GM12873 (cell line): ENCODE results near the gene SYT1.

ENCODE experiments used
- TF ChIP-seq, protein P1 (sequence below): IDR thresholded peaks from 2 replicates; pipeline ENCODE4 v1.5.1; 2012; ENCODE audit warnings: low read depth, mild to moderate bottlenecking, moderate library complexity, low read length, control low read depth; ENCODE audit not compliant: insufficient read depth; ENCODE audit errors: missing control alignments

SYT1 gene

DNA sequence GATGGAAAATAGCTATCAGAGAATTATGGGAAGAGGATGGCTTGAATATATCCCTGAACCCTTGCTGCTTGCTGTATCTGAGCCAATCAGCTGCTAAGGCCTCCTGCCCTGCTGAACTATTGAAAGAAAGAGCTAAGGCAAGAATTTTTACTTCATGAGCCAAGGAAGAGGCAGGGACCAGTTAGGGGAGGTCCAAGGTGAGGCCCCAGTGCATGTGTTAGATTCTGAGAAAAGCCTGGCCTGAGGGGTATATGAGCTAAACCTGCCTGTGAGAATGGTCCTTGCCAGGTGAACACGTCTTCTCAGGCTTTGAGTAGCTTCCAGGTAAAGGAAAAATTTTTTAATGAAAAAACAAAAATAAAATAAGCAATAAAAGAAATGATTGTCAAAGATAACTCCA is 218.0 kb downstream of the SYT1 start:
- TF ChIP-seq, protein P1, sequence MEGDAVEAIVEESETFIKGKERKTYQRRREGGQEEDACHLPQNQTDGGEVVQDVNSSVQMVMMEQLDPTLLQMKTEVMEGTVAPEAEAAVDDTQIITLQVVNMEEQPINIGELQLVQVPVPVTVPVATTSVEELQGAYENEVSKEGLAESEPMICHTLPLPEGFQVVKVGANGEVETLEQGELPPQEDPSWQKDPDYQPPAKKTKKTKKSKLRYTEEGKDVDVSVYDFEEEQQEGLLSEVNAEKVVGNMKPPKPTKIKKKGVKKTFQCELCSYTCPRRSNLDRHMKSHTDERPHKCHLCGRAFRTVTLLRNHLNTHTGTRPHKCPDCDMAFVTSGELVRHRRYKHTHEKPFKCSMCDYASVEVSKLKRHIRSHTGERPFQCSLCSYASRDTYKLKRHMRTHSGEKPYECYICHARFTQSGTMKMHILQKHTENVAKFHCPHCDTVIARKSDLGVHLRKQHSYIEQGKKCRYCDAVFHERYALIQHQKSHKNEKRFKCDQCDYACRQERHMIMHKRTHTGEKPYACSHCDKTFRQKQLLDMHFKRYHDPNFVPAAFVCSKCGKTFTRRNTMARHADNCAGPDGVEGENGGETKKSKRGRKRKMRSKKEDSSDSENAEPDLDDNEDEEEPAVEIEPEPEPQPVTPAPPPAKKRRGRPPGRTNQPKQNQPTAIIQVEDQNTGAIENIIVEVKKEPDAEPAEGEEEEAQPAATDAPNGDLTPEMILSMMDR, result no peak

DNA sequence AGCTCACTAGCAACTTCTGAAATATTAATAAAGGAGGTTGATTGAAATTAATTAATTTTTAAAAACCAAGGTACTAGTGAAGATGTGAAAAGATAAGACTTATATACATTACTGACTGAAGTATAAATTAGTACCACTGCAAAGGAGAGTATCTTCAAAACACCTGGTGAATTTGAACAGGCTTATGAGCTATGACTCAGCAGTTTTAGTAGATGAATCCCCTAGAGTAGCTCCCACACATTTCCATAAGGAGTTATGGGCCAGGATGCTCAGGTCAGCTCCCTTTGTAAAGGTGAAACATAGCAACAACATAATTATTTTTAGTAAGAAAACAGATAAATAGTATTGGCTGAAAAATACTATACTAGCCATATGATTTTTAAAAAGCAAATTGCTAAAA is 218.6 kb downstream of the SYT1 start:
- TF ChIP-seq, protein P1, result no peak

DNA sequence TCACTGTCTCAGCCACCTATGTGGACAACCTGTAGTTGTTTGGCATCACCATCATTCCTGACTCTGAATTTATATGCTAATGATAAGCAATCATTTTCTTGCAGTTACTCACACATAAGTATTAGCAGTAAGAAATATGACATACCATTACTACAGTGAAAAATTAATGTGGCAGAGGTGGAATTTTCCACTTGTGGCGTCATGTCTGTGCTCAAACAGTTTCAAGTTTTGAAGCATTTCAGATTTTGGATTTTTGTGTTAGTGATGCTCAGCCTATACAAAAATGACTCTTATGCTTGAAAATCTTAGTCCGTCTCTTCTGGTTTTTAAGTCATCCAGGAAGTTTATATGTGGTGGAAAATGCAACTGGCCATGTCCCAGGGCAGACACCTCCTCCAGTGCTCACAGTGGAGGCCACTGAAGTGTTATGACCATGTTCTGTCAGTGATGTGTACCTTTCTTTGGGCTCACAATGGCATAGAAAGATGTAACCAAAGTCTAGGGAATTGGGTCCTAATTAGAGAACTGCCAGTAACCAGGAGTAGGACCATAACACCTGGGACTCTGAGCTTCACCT is 220.6 kb downstream of the SYT1 start:
- TF ChIP-seq, protein P1, result no peak

DNA sequence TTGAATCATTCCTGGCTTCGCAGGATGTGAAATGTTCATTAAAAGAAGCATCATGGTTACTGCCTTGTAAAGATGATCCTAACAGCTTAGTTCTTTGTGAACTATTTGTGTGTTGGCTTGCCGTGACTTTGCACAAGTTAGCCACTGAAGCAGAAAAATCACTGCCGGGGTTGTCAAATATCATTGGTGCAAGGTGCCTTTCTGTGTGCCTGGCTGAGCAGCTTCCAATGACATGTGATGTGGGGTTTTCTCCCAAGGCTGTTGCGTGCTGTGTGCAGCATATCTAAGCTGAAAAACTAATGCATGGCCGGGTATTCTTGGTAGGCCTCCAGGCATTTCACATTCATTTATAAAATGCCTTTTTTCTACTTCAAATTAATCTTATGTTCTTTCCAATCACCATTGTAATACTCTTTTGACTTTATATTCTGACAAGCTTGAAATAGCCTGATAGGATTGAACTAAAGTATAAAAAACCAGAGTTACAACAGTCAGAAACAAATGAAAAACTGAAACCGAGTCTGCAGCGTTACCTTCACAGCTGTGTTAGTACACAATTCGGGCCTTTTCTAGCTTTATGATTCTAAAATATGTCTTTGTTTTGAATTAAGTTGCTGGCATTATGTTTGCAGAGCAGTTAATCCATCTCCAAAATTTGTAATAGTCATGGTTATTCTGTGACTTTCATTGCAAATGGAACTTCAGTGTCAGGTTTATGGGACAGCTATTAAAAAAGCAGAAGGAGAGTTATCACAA is 222.1 kb downstream of the SYT1 start:
- TF ChIP-seq, protein P1, result no peak

DNA sequence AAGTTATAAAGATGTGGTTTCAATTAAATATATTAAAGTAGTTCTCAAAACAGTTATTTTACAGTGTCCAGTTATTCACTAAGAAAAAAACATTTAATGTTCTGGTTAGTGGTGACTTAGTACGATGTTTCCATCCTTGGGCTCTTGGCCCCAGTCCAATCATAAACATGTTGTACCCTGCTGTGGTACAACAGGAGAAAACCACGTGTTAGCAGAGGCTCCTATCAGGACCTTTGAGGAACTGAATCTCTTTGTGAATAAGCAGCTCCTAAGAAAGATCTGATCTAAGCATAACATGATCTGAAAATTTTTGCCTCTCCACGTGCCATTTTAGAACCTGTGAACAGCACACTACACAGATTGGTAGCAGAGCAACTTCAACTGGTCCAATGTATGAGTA is 234.0 kb downstream of the SYT1 start:
- TF ChIP-seq, protein P1, result no peak

DNA sequence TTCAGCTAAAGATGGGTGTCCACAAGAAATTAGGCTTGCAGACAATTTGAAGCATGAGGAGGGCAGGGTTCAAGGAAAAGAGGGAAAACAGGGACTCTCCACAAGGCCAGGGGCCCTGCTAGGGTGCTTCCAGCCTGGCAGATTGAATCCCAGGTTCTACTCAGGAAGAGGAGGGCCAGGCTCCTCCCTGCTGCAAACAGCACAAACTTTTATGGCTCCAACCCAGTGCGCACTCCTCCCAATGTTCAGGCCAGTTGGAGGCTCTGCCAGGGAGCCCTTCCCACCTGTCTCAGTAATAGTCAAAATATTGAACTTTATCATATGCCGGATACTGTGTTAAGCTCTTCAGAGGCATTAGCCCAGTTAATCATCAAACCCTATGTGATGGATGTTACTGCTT is 244.4 kb downstream of the SYT1 start:
- TF ChIP-seq, protein P1, result no peak

DNA sequence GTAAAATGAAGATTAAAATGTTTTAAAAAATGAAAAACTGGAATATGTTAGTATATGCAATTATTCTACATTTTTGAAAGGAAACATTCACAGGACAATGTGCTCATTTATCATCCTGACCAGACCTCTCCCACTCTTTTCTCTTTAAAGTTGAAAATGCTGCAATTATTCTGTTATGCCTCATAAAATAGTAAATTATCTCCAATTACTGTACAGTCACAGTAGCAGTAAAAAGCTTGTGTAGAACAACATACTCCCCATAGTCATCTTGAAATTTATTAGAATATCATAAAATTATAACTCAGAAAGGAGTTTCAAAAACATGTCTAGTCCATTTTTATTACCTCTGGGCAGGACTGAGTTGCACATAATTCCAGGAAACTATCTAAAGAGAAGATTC is 250.3 kb downstream of the SYT1 start:
- TF ChIP-seq, protein P1, result no peak
